Measurements from ENCODE around the gene KRTAP15-1.

Gene KRTAP15-1

DNA sequence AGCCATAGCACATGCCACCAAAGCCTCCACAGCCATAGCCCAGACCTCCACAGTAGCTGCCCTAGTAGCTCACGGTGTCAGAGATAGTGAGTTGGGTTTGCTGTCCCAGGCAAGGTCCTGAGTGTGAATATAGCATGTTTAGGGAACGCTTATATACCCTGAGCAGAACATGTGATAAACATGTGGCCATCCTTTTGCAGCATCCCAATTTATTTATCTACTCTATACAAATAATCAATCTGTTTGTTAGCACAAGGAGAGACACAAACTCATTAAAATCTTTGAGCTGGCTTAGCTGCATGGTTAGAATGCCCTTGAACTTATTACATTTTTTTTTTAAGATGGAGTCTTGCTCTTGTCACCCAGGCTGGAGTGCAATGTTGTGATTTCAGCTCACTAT lies 47.3 kb downstream of the KRTAP15-1 start, which contains the start of gene KRTAP19-2:
Gene KRTAP19-2 (minus strand): TSS at position 101 of the 400 bp plus-strand sequence. CDS start 88 bp downstream, at position 13.
- no peak for DNase-seq (ENCODE audit: low read depth in 2 of 2)

Measured in stimulated activated CD4-positive, alpha-beta T cell treated with anti-CD3 and anti-CD28 coated beads, Interleukin-1b, Interleukin-23, amount 100 ng/mL, for 4 hours (primary cell).